SK-N-MC (cell line): ENCODE results near the gene GET4.

Source experiments
- EZH2 ChIP-seq: fragments of 200-600 bp; sonication (generic); IDR thresholded peaks from one replicate; pipeline ENCODE4 v1.6.1; 2017; ENCODE audit warnings: antibody characterized with exemption
- FOXP2 ChIP-seq: optimal IDR thresholded peaks from 2 replicates; pipeline ENCODE3; 2011; ENCODE audit warnings: mild to moderate bottlenecking, moderate library complexity; ENCODE audit not compliant: insufficient read depth; ENCODE audit errors: extremely low read length, control extremely low read depth
- POLR2AphosphoS5 ChIP-seq: IDR thresholded peaks from 2 replicates; pipeline ENCODE4 v1.6.1; 2012; ENCODE audit warnings: mild to moderate bottlenecking, low read depth, low read length, borderline replicate concordance

- TF ChIP-seq EZH2 (no peak), POLR2AphosphoS5 (no peak), FOXP2 (no peak)
These were observed 42.6 kb upstream of the GET4 start for GRCh38 chr7:833601-834258.
